Measurements from ENCODE around the gene CNTN6.
"Not testable (repeated sequence)": the region's sequence is repeated elsewhere in the genome, so short reads cannot be mapped to it uniquely, and the experiment has no call there.

CNTN6 gene

GRCh38 chr3:1292571-1293071 lies 199.8 kb downstream of the CNTN6 start:
- Mint-ChIP-seq H3K4me3 (no peak overlapping the region), H3K27me3 (no peaks in the 10 kb centered on the region), H3K4me1 (no peaks in the 10 kb centered on the region), H3K9me3 (no peaks in the 10 kb centered on the region), H3K27ac (no peak overlapping the region)
- DNase-seq (no peak), ATAC-seq (no peak)

- H3K4me1 Mint-ChIP-seq = no peaks in the 10 kb centered on the region
- H3K9me3 Mint-ChIP-seq = no peaks in the 10 kb centered on the region
- DNase-seq (no peak), ATAC-seq (no peak)
- no peaks in the 10 kb centered on the region for H3K27me3 Mint-ChIP-seq
- H3K4me3 Mint-ChIP-seq = no peak overlapping the region
- H3K27ac Mint-ChIP-seq = no peak overlapping the region
Measured at GRCh38 chr3:1294586-1294985, 201.8 kb downstream of the CNTN6 start.

GRCh38 chr3:1318296-1319005 lies 225.6 kb downstream of the CNTN6 start:
- H3K27ac Mint-ChIP-seq = no peak overlapping the region
- H3K9me3 Mint-ChIP-seq = no peaks in the 10 kb centered on the region
- DNase-seq (no peak), ATAC-seq (no peak)
- no peak overlapping the region for H3K4me3 Mint-ChIP-seq
- H3K27me3 Mint-ChIP-seq = no peaks in the 10 kb centered on the region
- H3K4me1 Mint-ChIP-seq = no peaks in the 10 kb centered on the region

- DNase-seq (no peak), ATAC-seq (no peak)
- H3K27me3 Mint-ChIP-seq = no peaks in the 10 kb centered on the region
- H3K27ac Mint-ChIP-seq = no peak overlapping the region
- peaks cover 8 to 21% of the 10 kb centered on the region in 2 donors for H3K9me3 Mint-ChIP-seq
- no peak overlapping the region for H3K4me3 Mint-ChIP-seq
- H3K4me1 Mint-ChIP-seq = no peaks in the 10 kb centered on the region
Measured at GRCh38 chr3:1326546-1326945, 233.7 kb downstream of the CNTN6 start.

- DNase-seq (no peak), ATAC-seq (no peak)
- H3K4me3 Mint-ChIP-seq = no peak overlapping the region
- peaks cover 8 to 14% of the 10 kb centered on the region in 2 donors for H3K9me3 Mint-ChIP-seq
- no peaks in the 10 kb centered on the region for H3K4me1 Mint-ChIP-seq
- H3K27me3 Mint-ChIP-seq = no peaks in the 10 kb centered on the region
- H3K27ac Mint-ChIP-seq = no peak overlapping the region
Measured at GRCh38 chr3:1330107-1330506, 237.3 kb downstream of the CNTN6 start.

- no peak for ATAC-seq
- no peak for DNase-seq
- Mint-ChIP-seq H3K27ac (no peak overlapping the region), H3K4me1 (no peaks in the 10 kb centered on the region), H3K27me3 (no peaks in the 10 kb centered on the region), H3K9me3 (peaks cover 0 to 11% of the 10 kb centered on the region in 2 donors), H3K4me3 (no peak overlapping the region)
Measured at GRCh38 chr3:1346386-1346785, 253.6 kb downstream of the CNTN6 start.

- no peak overlapping the region for H3K4me3 Mint-ChIP-seq
Measured at GRCh38 chr3:1348547-1348946, 255.7 kb downstream of the CNTN6 start.

GRCh38 chr3:1350885-1351284 lies 258.1 kb downstream of the CNTN6 start:
- ATAC-seq = no peak
- Mint-ChIP-seq H3K27me3 (no peaks in the 10 kb centered on the region), H3K4me3 (no peak overlapping the region)

More at GRCh38 chr3:1348547-1348946, 255.7 kb downstream of the CNTN6 start:
- ATAC-seq (no peak), DNase-seq (no peak)
- H3K27me3 Mint-ChIP-seq = no peaks in the 10 kb centered on the region
- peaks cover 0 to 9% of the 10 kb centered on the region in 2 donors for H3K9me3 Mint-ChIP-seq
- no peaks in the 10 kb centered on the region for H3K4me1 Mint-ChIP-seq
- no peak overlapping the region for H3K27ac Mint-ChIP-seq

GRCh38 chr3:1355691-1356090 lies 262.9 kb downstream of the CNTN6 start:
- DNase-seq (no peak), ATAC-seq (no peak)
- no peaks in the 10 kb centered on the region for H3K27me3 Mint-ChIP-seq
- no peak overlapping the region for H3K27ac Mint-ChIP-seq
- H3K9me3 Mint-ChIP-seq = peaks cover 0 to 3% of the 10 kb centered on the region in 2 donors
- no peaks in the 10 kb centered on the region for H3K4me1 Mint-ChIP-seq
- H3K4me3 Mint-ChIP-seq = no peak overlapping the region

More at GRCh38 chr3:1350885-1351284, 258.1 kb downstream of the CNTN6 start:
- H3K27ac Mint-ChIP-seq = no peak overlapping the region
- DNase-seq = no peak
- no peaks in the 10 kb centered on the region for H3K4me1 Mint-ChIP-seq
- no peaks in the 10 kb centered on the region for H3K9me3 Mint-ChIP-seq

- H3K4me3 Mint-ChIP-seq = no peak overlapping the region
- ATAC-seq (no peak), DNase-seq (no peak)
- H3K27ac Mint-ChIP-seq = no peak overlapping the region
- no peaks in the 10 kb centered on the region for H3K27me3 Mint-ChIP-seq
- H3K4me1 Mint-ChIP-seq = no peaks in the 10 kb centered on the region
- peaks cover 4 to 7% of the 10 kb centered on the region in 2 donors for H3K9me3 Mint-ChIP-seq
Measured at GRCh38 chr3:1356101-1356500, 263.3 kb downstream of the CNTN6 start.

- Mint-ChIP-seq H3K27ac (no peak overlapping the region), H3K27me3 (no peaks in the 10 kb centered on the region), H3K4me1 (no peaks in the 10 kb centered on the region), H3K9me3 (peaks cover 6 to 7% of the 10 kb centered on the region in 2 donors), H3K4me3 (no peak overlapping the region)
- ATAC-seq (no peak), DNase-seq (no peak)
Measured at GRCh38 chr3:1365528-1365927, 272.7 kb downstream of the CNTN6 start.

- peaks cover 0 to 7% of the 10 kb centered on the region in 2 donors for H3K9me3 Mint-ChIP-seq
- no peaks in the 10 kb centered on the region for H3K27me3 Mint-ChIP-seq
- ATAC-seq = no peak
- no peak overlapping the region for H3K27ac Mint-ChIP-seq
- no peak for DNase-seq
- H3K4me3 Mint-ChIP-seq = no peak overlapping the region
- no peaks in the 10 kb centered on the region for H3K4me1 Mint-ChIP-seq
Measured at GRCh38 chr3:1374471-1374870, 281.6 kb downstream of the CNTN6 start.

- H3K27ac Mint-ChIP-seq = no peak overlapping the region
- no peaks in the 10 kb centered on the region for H3K27me3 Mint-ChIP-seq
- no peaks in the 10 kb centered on the region for H3K4me1 Mint-ChIP-seq
- H3K9me3 Mint-ChIP-seq = peaks cover 0 to 7% of the 10 kb centered on the region in 2 donors
- ATAC-seq (no peak), DNase-seq (no peak)
- H3K4me3 Mint-ChIP-seq = no peak overlapping the region
Measured at GRCh38 chr3:1375145-1375544, 282.3 kb downstream of the CNTN6 start.

- no peak overlapping the region for H3K27ac Mint-ChIP-seq
- no peak overlapping the region for H3K4me3 Mint-ChIP-seq
- H3K9me3 Mint-ChIP-seq = peaks cover 0 to 7% of the 10 kb centered on the region in 2 donors
- no peak for ATAC-seq
- DNase-seq = no peak
- no peaks in the 10 kb centered on the region for H3K4me1 Mint-ChIP-seq
- no peaks in the 10 kb centered on the region for H3K27me3 Mint-ChIP-seq
Measured at GRCh38 chr3:1380926-1381646, 288.3 kb downstream of the CNTN6 start.

- Mint-ChIP-seq H3K27ac (no peak overlapping the region), H3K27me3 (no peaks in the 10 kb centered on the region), H3K4me3 (no peak overlapping the region), H3K4me1 (no peaks in the 10 kb centered on the region), H3K9me3 (peaks cover 0 to 7% of the 10 kb centered on the region in 2 donors)
- no peak for DNase-seq
- no peak for ATAC-seq
Measured at GRCh38 chr3:1381647-1382036, 288.8 kb downstream of the CNTN6 start.

GRCh38 chr3:1387396-1387905 lies 294.6 kb downstream of the CNTN6 start:
- not testable (repeated sequence) for H3K4me1 Mint-ChIP-seq, H3K9me3 Mint-ChIP-seq, DNase-seq, ATAC-seq, H3K27ac Mint-ChIP-seq, H3K27me3 Mint-ChIP-seq, H3K4me3 Mint-ChIP-seq
